Measurements from ENCODE around the gene IGF2R. TPM values are rescaled to one million over a fixed set of nuclear protein-coding genes. Genes with fewer than 3 reads are reported as not detected.

The IGF2R gene
- total and polyA plus RNA-seq, 2 experiments from 2014 or later, result 61.2 to 132 TPM

DNA sequence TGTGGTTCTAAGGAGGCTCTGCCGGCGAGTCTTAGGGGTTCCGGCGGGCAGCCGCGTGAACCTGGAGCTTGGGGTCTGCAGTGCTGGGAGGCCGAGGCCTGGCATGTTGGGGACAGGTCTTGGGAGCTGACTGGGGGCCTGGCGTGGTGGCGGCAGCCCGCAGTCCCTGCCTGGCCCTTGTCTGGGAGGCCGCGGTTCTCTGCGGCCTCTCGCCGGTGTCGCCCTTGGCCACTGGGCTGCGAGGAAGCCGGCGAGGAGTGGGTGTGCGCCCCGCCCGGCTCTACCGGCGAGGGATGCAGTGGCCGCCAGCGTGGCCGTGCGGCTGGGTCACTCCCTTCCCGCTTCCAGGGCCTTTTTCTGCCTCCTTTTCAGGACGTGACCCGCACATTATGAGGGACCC is 36.3 kb downstream of the IGF2R start:
- Histone ChIP-seq H3K4me2 (no peak overlapping the region), H3K79me2 (peaks cover 99% of the 10 kb centered on the region)

DNA sequence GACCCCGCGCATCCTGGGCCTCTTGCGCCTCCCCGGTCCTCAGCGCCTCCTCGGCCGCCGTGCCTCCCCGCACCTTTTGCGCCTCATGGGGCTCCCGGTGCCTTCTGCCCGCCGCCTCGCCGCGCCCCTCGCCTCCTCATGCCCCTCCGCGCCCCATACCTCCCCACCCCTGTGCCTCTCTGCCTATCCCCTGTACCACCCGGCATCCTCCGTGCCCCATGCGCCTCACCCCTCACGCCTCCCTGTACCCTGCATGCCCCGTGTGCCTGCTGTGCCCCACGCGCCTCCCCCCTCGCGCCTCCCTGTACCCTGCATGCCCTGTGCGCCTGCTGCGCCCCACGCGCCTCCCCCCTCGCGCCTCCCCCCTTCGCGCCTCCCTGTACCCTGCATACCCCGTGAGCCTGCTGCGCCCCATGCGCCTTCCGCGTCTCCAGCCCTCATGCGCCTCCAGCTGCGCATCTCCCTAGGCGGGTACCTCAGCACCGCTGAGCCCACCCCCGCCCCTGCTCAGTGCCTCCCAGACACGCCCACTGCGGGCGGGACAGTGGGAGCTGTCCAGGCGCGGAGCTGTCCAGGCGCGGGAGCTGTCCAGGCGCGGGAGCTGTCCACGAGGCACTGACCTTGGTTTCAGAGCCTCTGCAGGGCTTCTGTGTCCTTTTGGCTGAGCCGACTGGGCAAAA is 37.1 kb downstream of the IGF2R start:
- Histone ChIP-seq H3K27me3 (no peaks in the 10 kb centered on the region), H4K20me1 (ENCODE audit: insufficient read depth, poor library complexity, severe bottlenecking) (peaks cover 53% of the 10 kb centered on the region), H3K9me2 (replicated peaks; ENCODE audit: insufficient read depth) (no peaks in the 10 kb centered on the region), H3K4me1 (ENCODE audit: insufficient read depth) (no peaks in the 10 kb centered on the region), H3K4me2 (no peak overlapping the region), H3K4me3 (no peak overlapping the region), H3K9me3 (ENCODE audit: low read depth) (no peaks in the 10 kb centered on the region), H3K36me3 (replicated peaks; ENCODE audit: insufficient read depth, low read depth) (no peaks in the 10 kb centered on the region), H3K27ac (no peak overlapping the region), H2AFZ (no peak overlapping the region), H3K79me2 (peaks cover 92% of the 10 kb centered on the region)
- DNase-seq (ENCODE audit: low spot score), result no peak
- TF ChIP-seq, protein P1, sequence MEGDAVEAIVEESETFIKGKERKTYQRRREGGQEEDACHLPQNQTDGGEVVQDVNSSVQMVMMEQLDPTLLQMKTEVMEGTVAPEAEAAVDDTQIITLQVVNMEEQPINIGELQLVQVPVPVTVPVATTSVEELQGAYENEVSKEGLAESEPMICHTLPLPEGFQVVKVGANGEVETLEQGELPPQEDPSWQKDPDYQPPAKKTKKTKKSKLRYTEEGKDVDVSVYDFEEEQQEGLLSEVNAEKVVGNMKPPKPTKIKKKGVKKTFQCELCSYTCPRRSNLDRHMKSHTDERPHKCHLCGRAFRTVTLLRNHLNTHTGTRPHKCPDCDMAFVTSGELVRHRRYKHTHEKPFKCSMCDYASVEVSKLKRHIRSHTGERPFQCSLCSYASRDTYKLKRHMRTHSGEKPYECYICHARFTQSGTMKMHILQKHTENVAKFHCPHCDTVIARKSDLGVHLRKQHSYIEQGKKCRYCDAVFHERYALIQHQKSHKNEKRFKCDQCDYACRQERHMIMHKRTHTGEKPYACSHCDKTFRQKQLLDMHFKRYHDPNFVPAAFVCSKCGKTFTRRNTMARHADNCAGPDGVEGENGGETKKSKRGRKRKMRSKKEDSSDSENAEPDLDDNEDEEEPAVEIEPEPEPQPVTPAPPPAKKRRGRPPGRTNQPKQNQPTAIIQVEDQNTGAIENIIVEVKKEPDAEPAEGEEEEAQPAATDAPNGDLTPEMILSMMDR (IDR thresholded peaks at IDR 0.05; ENCODE audit: poor library complexity), result no peak
- TF ChIP-seq EZH2 (IDR thresholded peaks at IDR 0.05; ENCODE audit: borderline replicate concordance), result no peak
- no peak for TF ChIP-seq EZH2phosphoT487 (IDR thresholded peaks at IDR 0.05; ENCODE audit: low read depth, severe bottlenecking, unreplicated experiment)
- WGBS (ENCODE audit: low lambda C conversion rate, missing lambda C conversion rate), result 100% methylated on average over 17 of the region's 57 CpGs

More for the DNA sequence above, 36.3 kb downstream of the IGF2R start:
- peaks cover 61% of the 10 kb centered on the region for H4K20me1 ChIP-seq (ENCODE audit: insufficient read depth, poor library complexity, severe bottlenecking)
- H3K27me3 ChIP-seq, result no peaks in the 10 kb centered on the region
- H2AFZ ChIP-seq, result no peak overlapping the region
- H3K27ac ChIP-seq, result no peak overlapping the region
- H3K4me1 ChIP-seq (ENCODE audit: insufficient read depth), result no peaks in the 10 kb centered on the region
- WGBS (ENCODE audit: low lambda C conversion rate, missing lambda C conversion rate), result 98% methylated on average over 30 of the region's 31 CpGs
- no peaks in the 10 kb centered on the region for H3K9me2 ChIP-seq (replicated peaks; ENCODE audit: insufficient read depth)
- H3K9me3 ChIP-seq (ENCODE audit: low read depth), result no peaks in the 10 kb centered on the region
- H3K4me3 ChIP-seq, result no peak overlapping the region
- no peak for DNase-seq (ENCODE audit: low spot score)
- TF ChIP-seq EZH2 (IDR thresholded peaks at IDR 0.05; ENCODE audit: borderline replicate concordance) (no peak), EZH2phosphoT487 (IDR thresholded peaks at IDR 0.05; ENCODE audit: low read depth, severe bottlenecking, unreplicated experiment) (no peak)
- TF ChIP-seq, protein P1 (IDR thresholded peaks at IDR 0.05; ENCODE audit: poor library complexity), result no peak
- H3K36me3 ChIP-seq (replicated peaks; ENCODE audit: insufficient read depth, low read depth), result no peaks in the 10 kb centered on the region

DNA sequence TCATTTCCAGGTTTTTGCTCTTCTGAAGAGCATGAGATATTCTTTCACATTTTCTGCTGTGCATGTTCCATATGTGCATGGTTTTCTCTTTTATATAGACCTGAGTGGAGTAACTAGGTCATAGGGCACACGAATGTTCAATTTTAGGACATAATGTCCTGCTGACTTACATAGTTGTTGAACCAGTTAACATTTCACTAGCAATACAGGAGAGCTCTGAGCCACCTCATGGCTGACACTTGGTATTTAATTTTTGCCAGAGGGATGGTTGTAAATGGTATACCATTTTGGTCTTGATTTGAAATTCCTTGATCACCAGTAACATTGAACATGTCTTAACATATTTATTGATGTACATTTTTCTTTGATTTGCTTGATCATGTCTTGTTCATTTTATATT is 38.3 kb downstream of the IGF2R start:
- WGBS (ENCODE audit: low lambda C conversion rate, missing lambda C conversion rate), result 87% methylated on average over 1 of the region's 1 CpG

More for the DNA sequence above, 38.3 kb downstream of the IGF2R start:
- Histone ChIP-seq H3K9me2 (replicated peaks; ENCODE audit: insufficient read depth) (no peaks in the 10 kb centered on the region), H3K79me2 (peaks cover 90% of the 10 kb centered on the region), H3K27me3 (no peaks in the 10 kb centered on the region), H3K9me3 (ENCODE audit: low read depth) (no peaks in the 10 kb centered on the region), H3K36me3 (replicated peaks; ENCODE audit: insufficient read depth, low read depth) (no peaks in the 10 kb centered on the region), H3K4me1 (ENCODE audit: insufficient read depth) (no peaks in the 10 kb centered on the region), H3K4me2 (no peak overlapping the region), H3K27ac (peak overlapping the region; percentile 3), H3K4me3 (no peak overlapping the region), H2AFZ (no peak overlapping the region), H4K20me1 (ENCODE audit: insufficient read depth, poor library complexity, severe bottlenecking) (peaks cover 48% of the 10 kb centered on the region)
- TF ChIP-seq, protein P1 (IDR thresholded peaks at IDR 0.05; ENCODE audit: poor library complexity), result no peak
- TF ChIP-seq EZH2phosphoT487 (IDR thresholded peaks at IDR 0.05; ENCODE audit: low read depth, severe bottlenecking, unreplicated experiment) (no peak), EZH2 (IDR thresholded peaks at IDR 0.05; ENCODE audit: borderline replicate concordance) (no peak)
- no peak for DNase-seq (ENCODE audit: low spot score)
